Stomach smooth muscle (tissue), 2 donors: ENCODE measurements around the gene EPB41.
"Not testable (repeated sequence)": the region's sequence is repeated elsewhere in the genome, so short reads cannot be mapped to it uniquely, and the experiment has no call there.

ENCODE experiments used
- H3K27ac ChIP-seq: one replicate; pipeline ENCODE4 v1.7.0; 2013; ENCODE audit warnings: mild to moderate bottlenecking, low read length, inconsistent platforms
- H3K27me3 ChIP-seq, 2 donors: one replicate each; pipeline ENCODE4 v1.7.0; 2013; ENCODE audit warnings: low read length in 2 of 2; ENCODE audit not compliant: insufficient read depth in 2 of 2, control insufficient read depth in 1 of 2
- H3K36me3 ChIP-seq, 2 donors: one replicate each; pipeline ENCODE4 v1.7.0; 2013; ENCODE audit warnings: low read length in 2 of 2; ENCODE audit not compliant: control insufficient read depth in 2 of 2, insufficient read depth in 2 of 2
- H3K4me1 ChIP-seq: one replicate; pipeline ENCODE4 v1.7.0; 2013; ENCODE audit warnings: low read length; ENCODE audit not compliant: control insufficient read depth, insufficient read depth
- H3K4me3 ChIP-seq, 2 donors: one replicate each; pipeline ENCODE4 v1.7.0; 2013; ENCODE audit warnings: low read length in 2 of 2
- H3K9ac ChIP-seq, 2 donors: one replicate each; pipeline ENCODE4 v1.7.0; 2013; ENCODE audit warnings: low read length in 2 of 2, mild to moderate bottlenecking in 1 of 2
- H3K9me3 ChIP-seq, 2 donors: one replicate each; pipeline ENCODE4 v1.7.0; 2013; ENCODE audit warnings: low read length in 2 of 2; ENCODE audit not compliant: control insufficient read depth in 2 of 2
- donor health status: healthy.
- donor health status: Pancreatic carcinoma.

EPB41 gene

DNA sequence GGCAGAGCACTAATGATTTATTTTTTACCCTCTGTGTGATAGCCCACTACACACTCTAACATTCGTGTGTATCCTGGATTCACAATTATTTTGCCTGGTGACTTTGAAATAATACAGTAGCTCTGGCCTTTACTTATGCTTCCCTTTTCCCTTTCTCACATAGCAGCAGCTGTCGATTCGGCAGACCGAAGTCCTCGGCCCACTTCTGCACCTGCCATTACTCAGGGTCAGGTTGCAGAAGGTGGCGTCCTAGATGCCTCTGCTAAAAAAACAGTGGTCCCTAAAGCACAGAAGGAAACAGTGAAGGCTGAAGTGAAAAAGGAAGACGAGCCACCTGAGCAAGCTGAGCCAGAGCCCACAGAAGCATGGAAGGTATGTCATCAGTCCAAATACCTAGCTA lies 138.6 kb downstream of the EPB41 start:
- Histone ChIP-seq H3K9me3 (no peaks in the 10 kb centered on the region), H3K27me3 (no peaks in the 10 kb centered on the region), H3K4me3 (no peak overlapping the region), H3K4me1 (no peaks in the 10 kb centered on the region), H3K9ac (no peak overlapping the region), H3K36me3 (no peaks in the 10 kb centered on the region), H3K27ac (no peak overlapping the region)

DNA sequence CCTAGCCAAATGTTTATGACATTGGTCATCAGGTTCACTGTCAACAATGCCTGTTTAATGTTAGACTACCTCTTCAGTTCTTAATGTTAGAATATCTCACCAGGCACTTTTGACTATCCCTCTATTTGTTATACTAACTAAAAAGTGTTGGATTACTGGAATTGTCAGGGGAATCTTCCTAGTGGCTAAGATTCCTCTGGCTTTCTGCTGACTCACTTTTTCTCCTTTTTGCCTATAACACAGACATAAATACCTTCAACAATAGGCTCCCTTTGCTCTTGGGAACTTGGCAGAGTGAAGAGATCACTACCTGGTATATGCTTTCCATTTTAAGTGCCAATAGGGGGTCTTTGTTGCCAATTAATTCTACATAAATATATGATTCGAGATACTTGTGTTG lies 140.8 kb downstream of the EPB41 start:
- Histone ChIP-seq H3K27ac (no peak overlapping the region), H3K4me1 (no peaks in the 10 kb centered on the region)

DNA sequence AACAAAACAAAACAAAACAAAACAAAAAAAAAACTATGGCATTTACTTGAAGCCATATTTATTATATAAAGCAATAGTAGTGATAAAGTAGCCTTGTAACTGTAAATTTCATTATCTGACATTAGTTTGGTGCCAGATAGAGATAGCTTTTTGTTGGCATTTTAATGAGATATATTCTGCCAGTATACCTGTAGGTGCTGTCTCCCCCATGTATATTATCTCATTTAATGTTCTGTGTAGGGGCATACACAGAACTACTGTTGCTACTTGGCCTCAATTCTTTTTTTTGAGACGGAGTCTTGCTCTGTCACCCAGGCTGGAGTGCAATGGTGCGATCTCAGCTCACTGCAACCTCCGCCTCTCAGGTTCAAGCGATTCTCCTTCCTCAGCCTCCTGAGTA lies 141.9 kb downstream of the EPB41 start:
- H3K27ac ChIP-seq = no peak overlapping the region
- H3K36me3 ChIP-seq = no peaks in the 10 kb centered on the region
- H3K27me3 ChIP-seq = no peaks in the 10 kb centered on the region

More for the DNA sequence above, 140.8 kb downstream of the EPB41 start:
- no peaks in the 10 kb centered on the region for H3K36me3 ChIP-seq
- no peak overlapping the region for H3K9ac ChIP-seq
- H3K9me3 ChIP-seq = no peaks in the 10 kb centered on the region
- H3K4me3 ChIP-seq = no peak overlapping the region
- H3K27me3 ChIP-seq = no peaks in the 10 kb centered on the region

GRCh38 chr1:29057700-29058099 lies 143.3 kb downstream of the EPB41 start:
- Histone ChIP-seq H3K27ac (no peak overlapping the region), H3K27me3 (no peaks in the 10 kb centered on the region), H3K36me3 (no peaks in the 10 kb centered on the region), H3K4me3 (no peak overlapping the region), H3K9ac (no peak overlapping the region), H3K9me3 (no peaks in the 10 kb centered on the region), H3K4me1 (no peaks in the 10 kb centered on the region)

More for the DNA sequence above, 141.9 kb downstream of the EPB41 start:
- H3K9me3 ChIP-seq = no peaks in the 10 kb centered on the region
- H3K9ac ChIP-seq = no peak overlapping the region
- H3K4me1 ChIP-seq = no peaks in the 10 kb centered on the region
- H3K4me3 ChIP-seq = no peak overlapping the region

- no peak overlapping the region for H3K27ac ChIP-seq
Measured at GRCh38 chr1:29062157-29062942, 148.0 kb downstream of the EPB41 start.

DNA sequence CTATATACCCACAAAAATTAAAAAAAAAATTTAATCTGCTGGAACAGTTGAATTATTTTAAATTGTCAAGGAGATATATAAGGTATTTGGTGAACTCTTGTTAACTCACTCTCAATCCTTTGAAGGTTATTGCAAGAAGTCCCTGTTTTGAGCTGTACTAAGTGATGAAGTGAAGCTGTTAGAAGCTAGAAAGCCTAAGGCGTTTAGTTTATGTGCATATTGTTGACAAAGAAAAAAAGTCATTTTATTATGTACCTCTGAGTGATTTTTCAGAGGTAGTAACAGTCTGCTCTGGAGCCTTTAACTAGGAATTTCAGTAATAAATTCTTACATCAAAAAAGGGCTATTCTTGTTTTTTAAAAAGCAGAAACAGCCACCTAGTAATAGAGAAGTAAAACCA lies 149.7 kb downstream of the EPB41 start:
- Histone ChIP-seq H3K27ac (no peak overlapping the region), H3K27me3 (no peaks in the 10 kb centered on the region), H3K9ac (no peak overlapping the region), H3K4me3 (no peak overlapping the region), H3K4me1 (no peaks in the 10 kb centered on the region), H3K9me3 (no peaks in the 10 kb centered on the region), H3K36me3 (no peaks in the 10 kb centered on the region)

More at GRCh38 chr1:29062157-29062942, 148.0 kb downstream of the EPB41 start:
- Histone ChIP-seq H3K36me3 (no peaks in the 10 kb centered on the region), H3K4me1 (no peaks in the 10 kb centered on the region), H3K9me3 (no peaks in the 10 kb centered on the region), H3K9ac (no peak overlapping the region), H3K27me3 (no peaks in the 10 kb centered on the region), H3K4me3 (no peak overlapping the region)

- no peak overlapping the region for H3K27ac ChIP-seq
- no peaks in the 10 kb centered on the region for H3K36me3 ChIP-seq
- no peaks in the 10 kb centered on the region for H3K4me1 ChIP-seq
- no peaks in the 10 kb centered on the region for H3K9me3 ChIP-seq
- H3K4me3 ChIP-seq = no peak overlapping the region
- H3K9ac ChIP-seq = no peak overlapping the region
- H3K27me3 ChIP-seq = no peaks in the 10 kb centered on the region
Measured at GRCh38 chr1:29077155-29077554, 162.8 kb downstream of the EPB41 start.

DNA sequence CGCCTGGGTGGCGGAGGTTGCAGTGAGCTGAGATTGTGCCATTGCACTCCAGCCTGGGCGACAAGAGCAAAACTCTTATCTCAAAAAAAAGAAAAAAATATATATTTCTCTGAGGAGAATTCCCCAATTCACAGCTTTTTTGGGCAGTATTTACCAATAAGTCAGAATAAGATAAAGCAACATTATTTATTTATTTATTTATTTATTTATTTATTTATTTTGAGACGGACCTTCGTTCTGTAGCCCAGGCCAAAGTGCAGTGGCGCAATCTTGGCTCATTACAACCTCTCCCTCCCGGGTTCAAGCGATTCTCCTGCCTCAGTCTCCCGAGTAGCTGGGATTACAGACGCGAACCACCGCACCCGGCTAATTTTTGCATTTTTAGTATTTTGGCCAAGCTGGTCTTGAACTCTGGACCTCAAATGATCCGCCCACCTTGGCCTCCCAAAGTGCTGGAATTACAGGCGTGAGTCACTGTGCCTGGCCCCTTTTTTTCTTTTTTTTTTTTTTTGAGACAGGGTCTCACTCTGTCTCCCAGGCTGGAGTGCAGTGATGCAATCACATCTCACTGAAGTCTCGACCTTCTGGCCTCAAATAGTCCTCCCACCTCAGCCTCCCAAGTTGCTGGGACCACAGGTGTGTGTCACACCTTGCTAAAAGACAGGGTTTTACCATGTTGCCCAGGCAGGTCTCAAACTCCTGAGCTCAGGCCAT lies 165.7 kb downstream of the EPB41 start:
- H3K9me3 ChIP-seq, H3K4me3 ChIP-seq: not testable (repeated sequence)

GRCh38 chr1:29081201-29081600 lies 166.8 kb downstream of the EPB41 start:
- no peak overlapping the region for H3K4me3 ChIP-seq
- no peaks in the 10 kb centered on the region for H3K9me3 ChIP-seq
- H3K27me3 ChIP-seq = no peaks in the 10 kb centered on the region
- H3K36me3 ChIP-seq = no peaks in the 10 kb centered on the region
- no peak overlapping the region for H3K9ac ChIP-seq
- no peaks in the 10 kb centered on the region for H3K4me1 ChIP-seq
- H3K27ac ChIP-seq = no peak overlapping the region

More for the DNA sequence above, 165.7 kb downstream of the EPB41 start:
- H3K27ac ChIP-seq, H3K36me3 ChIP-seq, H3K4me1 ChIP-seq, H3K27me3 ChIP-seq, H3K9ac ChIP-seq: not testable (repeated sequence)

DNA sequence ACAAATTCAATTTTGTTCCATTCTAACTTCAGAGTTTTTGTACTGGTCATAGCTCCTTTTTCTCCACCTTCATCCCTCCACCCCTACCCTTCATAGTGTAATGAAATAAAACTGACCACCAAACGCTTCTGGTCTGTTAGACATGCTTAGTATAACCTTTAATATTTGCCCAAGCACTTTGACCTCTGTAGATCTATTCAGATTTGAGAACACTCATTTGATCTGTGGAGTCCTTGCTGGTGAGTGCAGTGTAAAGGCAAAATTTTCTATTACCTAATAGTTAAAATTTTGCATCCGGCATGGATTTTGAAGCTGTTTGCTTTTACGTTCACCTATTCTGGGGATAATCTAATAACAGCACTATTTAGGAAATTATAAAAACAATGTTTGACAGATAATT lies 168.2 kb downstream of the EPB41 start:
- Histone ChIP-seq H3K27me3 (no peaks in the 10 kb centered on the region), H3K36me3 (no peaks in the 10 kb centered on the region), H3K9ac (no peak overlapping the region), H3K9me3 (no peaks in the 10 kb centered on the region), H3K4me1 (no peaks in the 10 kb centered on the region), H3K4me3 (no peak overlapping the region), H3K27ac (no peak overlapping the region)
